ENCODE data around the gene SLC4A8. TPM values are rescaled to one million over a fixed set of nuclear protein-coding genes. Genes with fewer than 3 reads are reported as not detected.

The SLC4A8 gene
- total RNA-seq, 1 experiment from 2014 or later = 1.4 TPM

- POLR2A ChIA-PET = no interaction called here
- Histone ChIP-seq H3K36me3 (ENCODE audit: control insufficient read depth in 1 of 2, insufficient read depth in 2 of 2, low read length in 2 of 2) (no peaks in the 10 kb centered on the region), H3K4me1 (ENCODE audit: control insufficient read depth in 1 of 2, insufficient read depth in 2 of 2, low read length in 2 of 2) (no peaks in the 10 kb centered on the region), H2AFZ (ENCODE audit: low read depth, low read length, poor library complexity, severe bottlenecking) (no peak overlapping the region), H3K79me2 (ENCODE audit: insufficient read depth, low read length) (no peaks in the 10 kb centered on the region), H3K9me2 (ENCODE audit: insufficient read depth) (no peaks in the 10 kb centered on the region), H3K27me3 (ENCODE audit: insufficient read depth, low read length) (peaks cover 37% of the 10 kb centered on the region), H3K4me3 (replicated peaks in 1 of 2; ENCODE audit: low read depth in 1 of 2, low read length in 2 of 2) (no peak overlapping the region), H3K9ac (ENCODE audit: low read length) (no peak overlapping the region), H4K20me1 (ENCODE audit: insufficient read depth) (no peaks in the 10 kb centered on the region; the same call in 1 of the 2 replicates), H3K9me3 (ENCODE audit: control insufficient read depth in 1 of 2, insufficient read depth in 1 of 2, low read depth in 1 of 2, low read length in 2 of 2) (no peaks in the 10 kb centered on the region), H3K27ac (ENCODE audit: low read depth, low read length) (no peak overlapping the region), H3K4me2 (ENCODE audit: low read length) (no peak overlapping the region)
- DNase-seq (ENCODE audit: low read depth, low spot score) (no peak), ATAC-seq (no peak)
- CTCF ChIA-PET = no interaction called here
- TF ChIP-seq ZNF274 (IDR thresholded peaks at IDR 0.05; ENCODE audit: low read depth, low read length) (no peak), CBX3 (IDR thresholded peaks at IDR 0.05; ENCODE audit: low read depth) (no peak), TCF7L2 (IDR thresholded peaks at IDR 0.05; ENCODE audit: borderline replicate concordance, extremely low read depth, insufficient read depth, insufficient read length) (no peak), CEBPB (IDR thresholded peaks at IDR 0.05; ENCODE audit: low read depth) (no peak), FOSL1 (IDR thresholded peaks at IDR 0.05; ENCODE audit: low read depth) (no peak), REST (IDR thresholded peaks at IDR 0.05; ENCODE audit: low read depth) (no peak), SP1 (IDR thresholded peaks at IDR 0.05; ENCODE audit: low read depth) (no peak), ELF1 (IDR thresholded peaks at IDR 0.05; ENCODE audit: borderline replicate concordance, low read depth) (no peak), POLR2AphosphoS5 (IDR thresholded peaks at IDR 0.05; ENCODE audit: low read depth, low read length) (no peak), ZFX (IDR thresholded peaks at IDR 0.05) (no peak)
- no TSS peak for BruUV-seq (replicated peaks)
- intact Hi-C loops (cut with micrococcal nuclease) = no loop called here
- RAD21 ChIA-PET (ENCODE audit: low non-redundant PET in 1 of 2, low total read pairs in 2 of 2, uncharacterized antibody in 2 of 2, unreplicated experiment in 2 of 2) = no interaction called here
Observed at GRCh38 chr12:51511546-51512260, 87.1 kb downstream of the SLC4A8 start.

Data from HCT116 (cell line).